ENCODE results near the gene KCNMB2. TPM values are rescaled to one million over a fixed set of nuclear protein-coding genes. Genes with fewer than 3 reads are reported as not detected.

The KCNMB2 gene
- total RNA-seq, 6 experiments from 2014 or later: not detected

DNA sequence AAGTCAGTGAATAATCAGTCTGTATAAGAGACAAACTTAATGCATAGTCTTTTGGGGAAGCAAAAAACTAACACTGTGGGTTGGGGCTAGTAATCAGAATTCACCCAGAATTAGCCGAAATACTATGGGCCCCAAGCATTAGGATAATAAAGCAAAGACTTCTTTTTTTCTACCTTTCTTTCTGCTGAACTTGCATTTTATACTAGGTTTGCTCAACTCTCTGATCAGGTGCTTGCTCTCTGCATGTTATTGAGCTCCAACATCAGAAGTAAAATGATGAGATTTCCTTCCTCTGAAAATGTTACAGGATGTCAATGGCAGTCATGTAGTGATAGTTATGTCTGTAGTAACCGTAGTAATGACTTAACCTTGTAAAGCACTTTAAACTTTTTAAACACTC is 216.6 kb downstream of the KCNMB2 start:
- no peak for TF ChIP-seq POLR2A (IDR thresholded peaks at IDR 0.05)
- TF ChIP-seq, protein P1, sequence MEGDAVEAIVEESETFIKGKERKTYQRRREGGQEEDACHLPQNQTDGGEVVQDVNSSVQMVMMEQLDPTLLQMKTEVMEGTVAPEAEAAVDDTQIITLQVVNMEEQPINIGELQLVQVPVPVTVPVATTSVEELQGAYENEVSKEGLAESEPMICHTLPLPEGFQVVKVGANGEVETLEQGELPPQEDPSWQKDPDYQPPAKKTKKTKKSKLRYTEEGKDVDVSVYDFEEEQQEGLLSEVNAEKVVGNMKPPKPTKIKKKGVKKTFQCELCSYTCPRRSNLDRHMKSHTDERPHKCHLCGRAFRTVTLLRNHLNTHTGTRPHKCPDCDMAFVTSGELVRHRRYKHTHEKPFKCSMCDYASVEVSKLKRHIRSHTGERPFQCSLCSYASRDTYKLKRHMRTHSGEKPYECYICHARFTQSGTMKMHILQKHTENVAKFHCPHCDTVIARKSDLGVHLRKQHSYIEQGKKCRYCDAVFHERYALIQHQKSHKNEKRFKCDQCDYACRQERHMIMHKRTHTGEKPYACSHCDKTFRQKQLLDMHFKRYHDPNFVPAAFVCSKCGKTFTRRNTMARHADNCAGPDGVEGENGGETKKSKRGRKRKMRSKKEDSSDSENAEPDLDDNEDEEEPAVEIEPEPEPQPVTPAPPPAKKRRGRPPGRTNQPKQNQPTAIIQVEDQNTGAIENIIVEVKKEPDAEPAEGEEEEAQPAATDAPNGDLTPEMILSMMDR (IDR thresholded peaks at IDR 0.05): no peak
- DNase-seq: no peak
- H3K4me3 ChIP-seq: no peak overlapping the region
- no peaks in the 10 kb centered on the region for H3K4me1 ChIP-seq
- WGBS (ENCODE audit: insufficient coverage, low coverage, low lambda C conversion rate, missing lambda C conversion rate): 65% methylated on average over 2 of the region's 2 CpGs
- no peaks in the 10 kb centered on the region for H3K27me3 ChIP-seq
- no peak overlapping the region for H3K27ac ChIP-seq
- no peak for ATAC-seq
- H3K9me3 ChIP-seq: no peaks in the 10 kb centered on the region
- no peaks in the 10 kb centered on the region for H3K36me3 ChIP-seq
- intact Hi-C loops (cut with DNase I): no loop called here

DNA sequence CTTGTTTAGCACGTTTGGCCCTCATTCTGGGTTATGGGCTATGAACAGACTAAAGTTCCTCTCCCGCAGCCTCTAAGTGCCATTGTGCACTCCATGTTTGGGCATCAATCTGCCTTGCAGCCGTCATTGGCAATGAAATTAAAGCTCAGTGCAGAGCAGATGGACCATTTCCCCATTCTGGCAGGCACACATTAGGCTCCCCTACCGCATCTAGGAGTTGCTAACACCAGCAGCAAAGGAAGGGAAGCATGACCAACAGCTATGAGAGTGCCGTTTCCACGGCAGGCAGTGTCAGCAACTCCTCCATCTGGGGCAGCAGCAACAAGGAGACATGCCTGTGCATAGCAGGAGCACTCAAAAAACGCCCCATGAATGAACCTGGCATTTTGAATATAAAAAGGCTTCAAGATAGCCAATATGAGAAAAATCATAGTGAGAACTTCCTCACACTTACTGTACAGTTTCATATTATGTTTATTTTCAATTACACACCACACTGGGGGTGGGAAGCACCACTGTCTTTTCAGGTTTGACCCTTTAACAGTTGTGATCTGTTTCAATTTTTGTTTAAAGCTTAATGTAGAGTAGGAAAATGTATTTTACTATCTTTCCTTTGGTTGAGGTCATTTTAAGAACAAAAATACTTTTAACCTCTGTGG is 218.7 kb downstream of the KCNMB2 start:
- no peak overlapping the region for H3K4me3 ChIP-seq
- H3K9me3 ChIP-seq: no peaks in the 10 kb centered on the region
- no peak overlapping the region for H3K27ac ChIP-seq
- ATAC-seq (no peak), DNase-seq (no peak)
- 43% methylated on average over 5 of the region's 7 CpGs for WGBS (ENCODE audit: insufficient coverage, low coverage, low lambda C conversion rate, missing lambda C conversion rate)
- H3K4me1 ChIP-seq: no peaks in the 10 kb centered on the region
- H3K27me3 ChIP-seq: no peaks in the 10 kb centered on the region
- TF ChIP-seq, protein P1 (IDR thresholded peaks at IDR 0.05): no peak
- TF ChIP-seq POLR2A (IDR thresholded peaks at IDR 0.05): no peak
- intact Hi-C loops (cut with DNase I): no loop called here
- H3K36me3 ChIP-seq: no peaks in the 10 kb centered on the region

DNA sequence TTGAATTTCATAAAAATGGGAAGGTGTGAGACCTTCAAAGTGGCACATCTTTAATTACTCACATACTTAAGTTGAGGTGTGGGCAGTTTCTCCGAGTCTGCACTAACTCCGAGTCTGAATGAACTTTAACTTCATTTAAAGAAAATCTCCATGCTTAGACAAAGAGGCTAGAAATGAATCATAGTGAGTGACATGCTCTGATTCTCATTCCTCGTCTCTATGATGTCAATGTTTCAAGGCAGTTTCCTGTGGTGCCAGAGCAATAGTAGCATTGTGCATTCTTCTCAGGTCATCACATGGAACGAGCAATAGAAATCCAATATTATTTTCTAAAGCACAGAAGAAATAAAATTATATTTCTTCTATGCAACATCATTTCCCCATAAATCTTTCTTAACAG is 224.8 kb downstream of the KCNMB2 start:
- Histone ChIP-seq H3K9me3 (no peaks in the 10 kb centered on the region), H3K27me3 (no peaks in the 10 kb centered on the region), H3K36me3 (no peaks in the 10 kb centered on the region), H3K4me3 (no peak overlapping the region), H3K27ac (no peak overlapping the region), H3K4me1 (no peaks in the 10 kb centered on the region)
- ATAC-seq (no peak), DNase-seq (no peak)
- TF ChIP-seq, protein P1 (IDR thresholded peaks at IDR 0.05): no peak
- no peak for TF ChIP-seq POLR2A (IDR thresholded peaks at IDR 0.05)
- intact Hi-C loops (cut with DNase I): no loop called here
- WGBS (ENCODE audit: insufficient coverage, low coverage, low lambda C conversion rate, missing lambda C conversion rate): 58% methylated on average over 4 of the region's 4 CpGs

DNA sequence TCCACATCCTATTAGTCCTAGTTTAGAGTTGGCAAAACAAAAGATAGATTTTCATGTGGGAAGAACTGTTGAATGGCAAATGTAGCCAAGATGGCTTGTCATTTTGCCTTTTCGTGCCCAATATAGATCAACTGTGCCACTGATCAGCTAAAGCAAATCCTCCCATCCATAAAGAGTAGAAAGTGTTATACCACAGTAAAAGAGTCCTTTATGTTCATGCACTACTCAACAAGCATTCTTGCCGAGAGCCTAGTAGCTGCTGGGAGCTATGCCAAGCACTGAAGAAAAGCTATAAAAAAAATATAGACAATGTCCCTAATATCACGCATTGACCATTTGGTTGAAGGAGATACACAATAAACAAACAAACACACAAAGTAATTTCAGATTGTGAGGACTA is 225.2 kb downstream of the KCNMB2 start:
- 77% methylated on average over 3 of the region's 3 CpGs for WGBS (ENCODE audit: insufficient coverage, low coverage, low lambda C conversion rate, missing lambda C conversion rate)
- intact Hi-C loops (cut with DNase I): no loop called here
- Histone ChIP-seq H3K4me3 (no peak overlapping the region), H3K9me3 (no peaks in the 10 kb centered on the region), H3K36me3 (no peaks in the 10 kb centered on the region), H3K27me3 (no peaks in the 10 kb centered on the region), H3K4me1 (no peaks in the 10 kb centered on the region), H3K27ac (no peak overlapping the region)
- DNase-seq: no peak
- ATAC-seq: no peak
- TF ChIP-seq POLR2A (IDR thresholded peaks at IDR 0.05): no peak

DNA sequence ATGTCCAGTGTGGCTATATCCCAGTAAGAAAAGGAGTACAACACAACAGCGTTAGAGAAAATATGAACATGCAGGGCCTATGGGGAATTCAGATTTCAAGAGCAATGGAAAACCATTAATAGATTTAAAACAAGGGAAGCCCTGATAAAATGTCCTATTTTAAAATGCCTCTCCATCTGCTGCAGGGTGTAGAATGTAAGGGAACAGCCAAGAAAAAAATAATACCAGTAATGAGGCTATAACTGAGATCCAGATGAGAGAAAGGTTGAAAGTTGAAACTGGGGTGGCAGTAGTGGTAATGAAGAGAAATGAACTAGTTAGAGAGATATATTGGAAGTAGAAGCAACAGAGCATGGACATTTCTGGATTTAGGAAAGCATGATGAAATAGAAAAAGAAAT is 226.1 kb downstream of the KCNMB2 start:
- no peaks in the 10 kb centered on the region for H3K9me3 ChIP-seq
- 69% methylated on average over 1 of the region's 1 CpG for WGBS (ENCODE audit: insufficient coverage, low coverage, low lambda C conversion rate, missing lambda C conversion rate)
- DNase-seq (no peak), ATAC-seq (no peak)
- no peaks in the 10 kb centered on the region for H3K27me3 ChIP-seq
- H3K36me3 ChIP-seq: no peaks in the 10 kb centered on the region
- intact Hi-C loops (cut with DNase I): no loop called here
- H3K4me3 ChIP-seq: no peak overlapping the region
- no peaks in the 10 kb centered on the region for H3K4me1 ChIP-seq
- no peak for TF ChIP-seq POLR2A (IDR thresholded peaks at IDR 0.05)
- TF ChIP-seq, protein P1 (IDR thresholded peaks at IDR 0.05): no peak
- H3K27ac ChIP-seq: no peak overlapping the region

All from right lobe of liver (tissue), 6 donors.